ENCODE results near the gene EFCAB12.

DNA sequence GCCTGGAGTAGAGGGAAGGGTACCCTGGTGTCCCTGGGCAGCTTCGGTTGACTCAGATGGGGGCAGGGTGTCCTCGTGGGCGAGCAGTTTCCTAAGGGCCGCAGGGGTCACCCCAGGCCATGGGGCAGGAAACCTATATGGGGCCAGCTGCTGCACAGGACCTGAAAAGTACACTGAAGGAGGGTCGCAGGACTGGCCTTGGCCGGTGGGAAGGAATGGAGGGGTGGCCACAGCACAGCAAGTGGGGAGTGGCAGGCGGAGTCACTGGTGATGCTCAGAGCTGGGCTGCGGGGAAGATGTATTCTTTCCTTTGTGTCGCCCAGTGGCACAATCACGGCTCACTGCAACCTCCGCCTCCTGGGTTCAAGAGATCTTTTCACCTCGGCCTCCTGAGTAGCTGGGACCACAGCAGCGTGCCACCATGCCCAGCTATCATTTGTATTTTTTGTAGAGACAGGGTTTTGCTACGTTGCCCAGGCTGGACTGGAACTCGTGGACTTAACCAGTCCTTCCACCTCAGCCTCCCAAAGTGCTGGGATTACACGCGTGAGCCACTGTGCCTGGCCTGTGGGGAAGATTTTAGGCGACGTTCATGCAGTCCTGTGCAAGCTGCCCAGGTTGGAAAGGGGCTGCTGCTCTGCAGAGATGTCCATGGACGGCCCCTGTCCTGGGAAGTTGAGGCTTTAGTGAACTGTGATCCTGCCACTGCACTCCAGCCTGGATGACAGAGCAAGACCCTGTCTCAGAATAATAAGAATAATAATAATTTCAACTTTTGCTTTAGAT, 57.2 kb downstream of the EFCAB12 start:
- TF ChIP-seq, protein P1, sequence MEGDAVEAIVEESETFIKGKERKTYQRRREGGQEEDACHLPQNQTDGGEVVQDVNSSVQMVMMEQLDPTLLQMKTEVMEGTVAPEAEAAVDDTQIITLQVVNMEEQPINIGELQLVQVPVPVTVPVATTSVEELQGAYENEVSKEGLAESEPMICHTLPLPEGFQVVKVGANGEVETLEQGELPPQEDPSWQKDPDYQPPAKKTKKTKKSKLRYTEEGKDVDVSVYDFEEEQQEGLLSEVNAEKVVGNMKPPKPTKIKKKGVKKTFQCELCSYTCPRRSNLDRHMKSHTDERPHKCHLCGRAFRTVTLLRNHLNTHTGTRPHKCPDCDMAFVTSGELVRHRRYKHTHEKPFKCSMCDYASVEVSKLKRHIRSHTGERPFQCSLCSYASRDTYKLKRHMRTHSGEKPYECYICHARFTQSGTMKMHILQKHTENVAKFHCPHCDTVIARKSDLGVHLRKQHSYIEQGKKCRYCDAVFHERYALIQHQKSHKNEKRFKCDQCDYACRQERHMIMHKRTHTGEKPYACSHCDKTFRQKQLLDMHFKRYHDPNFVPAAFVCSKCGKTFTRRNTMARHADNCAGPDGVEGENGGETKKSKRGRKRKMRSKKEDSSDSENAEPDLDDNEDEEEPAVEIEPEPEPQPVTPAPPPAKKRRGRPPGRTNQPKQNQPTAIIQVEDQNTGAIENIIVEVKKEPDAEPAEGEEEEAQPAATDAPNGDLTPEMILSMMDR (conservative IDR thresholded peaks at IDR 0.05; ENCODE audit: low read depth, low read length), result no peak
- TF ChIP-seq, protein P2, sequence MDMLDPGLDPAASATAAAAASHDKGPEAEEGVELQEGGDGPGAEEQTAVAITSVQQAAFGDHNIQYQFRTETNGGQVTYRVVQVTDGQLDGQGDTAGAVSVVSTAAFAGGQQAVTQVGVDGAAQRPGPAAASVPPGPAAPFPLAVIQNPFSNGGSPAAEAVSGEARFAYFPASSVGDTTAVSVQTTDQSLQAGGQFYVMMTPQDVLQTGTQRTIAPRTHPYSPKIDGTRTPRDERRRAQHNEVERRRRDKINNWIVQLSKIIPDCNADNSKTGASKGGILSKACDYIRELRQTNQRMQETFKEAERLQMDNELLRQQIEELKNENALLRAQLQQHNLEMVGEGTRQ (IDR thresholded peaks at IDR 0.05; ENCODE audit: low read depth, low read length), result no peak
- no peak for TF ChIP-seq POLR2A (IDR thresholded peaks at IDR 0.05; ENCODE audit: low read depth, low read length)
- TF ChIP-seq BHLHE40 (IDR thresholded peaks at IDR 0.05; ENCODE audit: low read depth, low read length), result no peak
- no peak for TF ChIP-seq CEBPB (IDR thresholded peaks at IDR 0.05; ENCODE audit: low read depth, low read length)
- TF ChIP-seq CHD1 (IDR thresholded peaks at IDR 0.05; ENCODE audit: low read depth, low read length), result no peak
- TF ChIP-seq RFX5 (IDR thresholded peaks at IDR 0.05; ENCODE audit: low read depth, low read length), result no peak
- no peak for TF ChIP-seq SMC3 (IDR thresholded peaks at IDR 0.05; ENCODE audit: low read depth, low read length)
- no peak for TF ChIP-seq RAD21 (IDR thresholded peaks at IDR 0.05; ENCODE audit: low read length)
- TF ChIP-seq RCOR1 (IDR thresholded peaks at IDR 0.05; ENCODE audit: insufficient replicate concordance, low read length), result no peak
- no peak for TF ChIP-seq MXI1 (IDR thresholded peaks at IDR 0.05; ENCODE audit: borderline replicate concordance, low read depth, low read length)
- no peak for TF ChIP-seq FOS (IDR thresholded peaks at IDR 0.05; ENCODE audit: low read depth, low read length)
- no peak for TF ChIP-seq ELK1 (IDR thresholded peaks at IDR 0.05; ENCODE audit: borderline replicate concordance, low read depth, low read length)
